GM19351 (cell line): Measurements from ENCODE around the gene DOK6.
A peak's percentile ranks its signal among the peaks of the same experiment; 100 is the strongest.

Source experiments
- ATAC-seq: cut with Tn5 transposase; IDR thresholded peaks from one replicate; pipeline ENCODE4 v1.9.1; 2021; ENCODE audit warnings: mild to moderate bottlenecking, moderate library complexity; ENCODE audit not compliant: unreplicated experiment

DOK6 gene

GRCh38 chr18:69890558-69890957 lies 489.9 kb downstream of the DOK6 start:
- no peak for ATAC-seq

DNA sequence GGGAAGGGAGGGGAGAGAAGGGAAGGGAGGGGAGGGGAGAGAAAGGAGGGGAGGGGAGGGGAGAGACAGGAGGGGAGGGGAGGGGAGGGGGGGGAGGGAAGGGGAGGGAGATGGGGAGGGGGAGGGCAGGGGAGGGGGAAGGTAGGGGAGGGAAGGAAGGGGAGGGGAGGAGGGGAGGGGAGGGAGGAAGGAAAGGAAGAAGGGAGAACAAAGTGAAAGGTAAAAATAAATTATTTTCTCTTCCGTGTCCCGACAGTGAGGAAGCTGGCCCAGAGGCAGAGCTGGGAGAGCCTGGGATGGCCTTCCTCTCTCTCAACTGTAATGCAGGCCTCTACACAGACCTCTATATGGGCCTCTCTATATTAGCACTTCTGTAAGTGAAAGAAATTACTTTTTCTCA lies 493.8 kb downstream of the DOK6 start:
- ATAC-seq = no peak

DNA sequence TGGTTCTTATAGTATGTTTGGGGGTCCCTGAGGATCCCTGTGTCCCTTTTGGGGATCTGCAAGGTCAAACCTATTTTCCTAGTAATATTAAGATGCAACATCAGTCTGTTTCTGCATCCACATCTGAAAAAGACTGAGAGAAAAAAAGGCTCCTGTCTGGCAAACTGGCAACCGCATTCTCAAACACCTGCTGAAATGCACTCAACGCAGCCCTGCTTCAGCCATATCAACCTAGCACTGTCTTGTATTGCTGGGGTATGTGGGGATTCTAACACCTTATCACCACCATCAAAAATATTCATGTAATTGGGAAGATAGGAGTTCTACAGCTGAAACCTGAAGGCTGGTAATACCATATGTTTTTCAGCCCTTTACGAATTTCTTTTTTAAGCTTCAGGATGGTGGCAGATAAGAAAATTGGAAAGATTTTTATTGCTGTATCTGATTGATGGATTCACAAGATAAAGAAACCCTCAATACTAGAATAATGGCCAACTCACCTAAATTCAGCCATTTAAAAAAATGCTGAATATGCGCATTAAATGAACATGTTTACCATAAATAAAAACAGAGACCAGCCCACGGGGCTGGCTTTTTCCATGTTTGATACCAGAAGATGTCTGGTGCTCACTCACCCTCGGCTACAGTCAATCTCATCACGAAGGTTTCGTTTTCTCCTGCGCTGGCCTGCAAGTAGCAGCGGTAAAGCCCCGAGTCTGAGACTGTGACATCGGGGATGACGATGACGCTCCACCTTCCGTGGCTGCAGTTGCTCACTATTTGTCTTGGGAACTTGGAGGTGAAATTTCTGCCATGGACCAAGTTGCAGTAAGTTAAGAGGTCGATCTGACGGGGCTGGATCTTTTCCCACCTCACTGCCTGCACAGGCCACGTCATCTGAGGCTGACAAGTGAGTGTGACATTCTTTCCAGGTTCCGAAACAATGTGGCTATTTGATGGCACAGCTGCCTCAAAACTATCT lies 494.7 kb downstream of the DOK6 start:
- no peak for ATAC-seq

- ATAC-seq = peak; percentile 52
Measured at GRCh38 chr18:69897397-69898108, 496.9 kb downstream of the DOK6 start.

GRCh38 chr18:69898241-69898861 lies 497.7 kb downstream of the DOK6 start:
- peak; percentile 30 for ATAC-seq
